ENCODE data around the gene CPT1B.

DNA sequence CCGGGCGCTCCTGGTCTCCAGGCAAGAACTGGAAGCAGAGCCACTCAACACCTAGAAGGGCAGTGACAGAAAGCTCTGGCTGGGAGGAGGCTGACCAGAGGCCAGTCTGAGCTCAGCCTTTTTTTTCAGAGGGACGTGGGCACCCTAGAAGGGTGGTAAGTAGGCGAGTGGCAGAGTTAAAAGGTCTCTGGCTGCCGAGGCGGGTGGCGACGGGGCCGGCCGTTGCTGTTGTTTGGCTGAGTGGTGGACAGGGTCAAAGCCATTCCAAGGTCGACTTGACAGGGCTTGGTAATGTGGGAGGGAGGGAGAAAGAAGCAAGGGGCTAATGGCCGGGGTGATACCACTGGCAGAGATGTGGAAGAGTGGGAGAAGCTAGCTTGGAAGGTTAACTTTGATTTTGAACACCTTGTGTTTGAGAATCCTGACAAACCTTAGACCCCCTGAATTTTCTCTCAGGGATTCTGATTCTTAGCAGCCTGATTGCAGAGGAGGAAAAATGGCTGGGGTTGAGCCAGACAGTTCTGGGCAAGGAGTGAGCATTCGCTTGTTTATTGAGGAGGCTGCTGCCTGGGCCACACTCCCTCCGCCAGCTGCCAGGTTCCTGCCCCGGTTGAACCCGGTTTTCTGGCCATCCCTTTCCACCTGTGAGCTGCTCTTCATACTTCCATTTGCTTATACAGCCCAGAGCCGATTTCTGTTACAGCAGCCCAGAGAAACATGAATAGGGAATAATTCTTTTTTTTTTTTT is 14.6 kb downstream of the CPT1B start:
- no peak for TF ChIP-seq SUZ12 (IDR thresholded peaks at IDR 0.05; ENCODE audit: extremely low read depth, insufficient read depth, insufficient read length)
- TF ChIP-seq YY1 (IDR thresholded peaks at IDR 0.05; ENCODE audit: insufficient read depth, insufficient read length): no peak
- TF ChIP-seq ZNF274 (IDR thresholded peaks at IDR 0.05; ENCODE audit: low read depth, low read length): no peak

Measured in NT2/D1 (cell line).